Hepatocyte (in vitro differentiated cells): Measurements from ENCODE around the gene CDK18. TPM values are rescaled to one million over a fixed set of nuclear protein-coding genes. Genes with fewer than 3 reads are reported as not detected.
A peak's percentile ranks its signal among the peaks of the same experiment; 100 is the strongest.
"Not testable (repeated sequence)": the region's sequence is repeated elsewhere in the genome, so short reads cannot be mapped to it uniquely, and the experiment has no call there.

Experiments
- DNase-seq: peaks from one replicate; pipeline ENCODE4 v3.0.0-alpha.2; 2016; ENCODE audit warnings: low spot score
- H2AFZ ChIP-seq: fragments of 200-600 bp; sonication (generic); 2 replicates; pipeline ENCODE4 v1.6.0; 2016; ENCODE audit warnings: antibody characterized with exemption, mild to moderate bottlenecking
- H3K27ac ChIP-seq: fragments of 200-600 bp; sonication (generic); 2 replicates; pipeline ENCODE4 v1.5.1; 2016; ENCODE audit warnings: mild to moderate bottlenecking
- H3K27me3 ChIP-seq: fragments of 200-600 bp; sonication (generic); 2 replicates; pipeline ENCODE4 v1.6.1; 2016
- H3K36me3 ChIP-seq: fragments of 200-600 bp; sonication (generic); replicated peaks from 2 replicates; pipeline ENCODE4 v1.5.1; 2016; ENCODE audit warnings: low read depth; ENCODE audit not compliant: insufficient read depth
- H3K4me1 ChIP-seq: fragments of 200-600 bp; sonication (generic); 2 replicates; pipeline ENCODE4 v1.5.1; 2016; ENCODE audit warnings: mild to moderate bottlenecking, moderate library complexity; ENCODE audit not compliant: insufficient read depth
- H3K4me2 ChIP-seq: fragments of 200-600 bp; sonication (generic); 2 replicates; pipeline ENCODE4 v1.6.0; 2016
- H3K4me3 ChIP-seq: fragments of 200-600 bp; sonication (generic); 2 replicates; pipeline ENCODE4 v1.5.1; 2016; ENCODE audit warnings: mild to moderate bottlenecking
- H3K79me2 ChIP-seq: fragments of 200-600 bp; sonication (generic); 2 replicates; pipeline ENCODE4 v1.6.0; 2017; ENCODE audit warnings: mild to moderate bottlenecking
- H3K9me2 ChIP-seq: fragments of 200-600 bp; sonication (generic); replicated peaks from 2 replicates; pipeline ENCODE4 v1.6.0; 2017; ENCODE audit warnings: mild to moderate bottlenecking; ENCODE audit not compliant: insufficient read depth
- H3K9me3 ChIP-seq: fragments of 200-600 bp; sonication (generic); 2 replicates; pipeline ENCODE4 v1.5.1; 2016; ENCODE audit warnings: low read depth, mild to moderate bottlenecking
- H4K20me1 ChIP-seq: fragments of 200-600 bp; sonication (generic); 2 replicates; pipeline ENCODE4 v1.6.0; 2016; ENCODE audit warnings: mild to moderate bottlenecking; ENCODE audit not compliant: insufficient read depth, poor library complexity, severe bottlenecking
- CTCF ChIP-seq: fragments of 200-600 bp; sonication (generic); IDR thresholded peaks from 2 replicates; pipeline ENCODE4 v1.5.1; 2016; ENCODE audit warnings: antibody characterized with exemption, mild to moderate bottlenecking; ENCODE audit not compliant: poor library complexity
- EZH2 ChIP-seq: fragments of 200-600 bp; sonication (generic); IDR thresholded peaks from 2 replicates; pipeline ENCODE4 v1.6.1; 2016; ENCODE audit warnings: antibody characterized with exemption, mild to moderate bottlenecking, borderline replicate concordance
- EZH2phosphoT487 ChIP-seq: fragments of 200-600 bp; sonication (generic); IDR thresholded peaks from one replicate; pipeline ENCODE4 v1.6.1; 2018; ENCODE audit warnings: antibody characterized with exemption, mild to moderate bottlenecking, low read depth, moderate library complexity; ENCODE audit not compliant: unreplicated experiment, severe bottlenecking
- WGBS: methylation state at CpG from one replicate; pipeline ENCODE4 v1.1.6; 2016; ENCODE audit warnings: low lambda C conversion rate; ENCODE audit errors: missing lambda C conversion rate; 5-methylcytosine and 5-hydroxymethylcytosine counted together
- polyA plus RNA-seq: library from polyadenylated mRNA; unstranded; fragments of >200 nt; fragmentation: Nextera tagmentation; extraction: Ambion mirVana; gene quantifications from 2 replicates; pipeline ENCODE4 v1.2.1, GENCODE V29; 2016
- total RNA-seq: library from RNA; depleted of rRNA; stranded (reverse); fragments of >200 nt; gene quantifications from 2 replicates; pipeline ENCODE4 v1.2.3, GENCODE V29; 2014

Gene CDK18
- total and polyA plus RNA-seq, 2 experiments from 2014 or later = 8.0 to 16.7 TPM

GRCh38 chr1:205481629-205482151, 22.8 kb upstream of the CDK18 start:
- Histone ChIP-seq H3K9me3 (no peaks in the 10 kb centered on the region), H3K9me2 (no peaks in the 10 kb centered on the region), H3K27ac (no peak overlapping the region), H2AFZ (no peak overlapping the region), H3K4me3 (no peak overlapping the region), H3K27me3 (peaks cover 41% of the 10 kb centered on the region), H4K20me1 (no peaks in the 10 kb centered on the region), H3K36me3 (no peaks in the 10 kb centered on the region), H3K4me1 (no peaks in the 10 kb centered on the region), H3K4me2 (no peak overlapping the region), H3K79me2 (no peaks in the 10 kb centered on the region)
- WGBS = 68% methylated on average over 15 of the region's 15 CpGs
- TF ChIP-seq EZH2 (no peak), EZH2phosphoT487 (no peak), CTCF (no peak)
- no peak for DNase-seq

- not testable (repeated sequence) for DNase-seq, H2AFZ ChIP-seq, H3K4me2 ChIP-seq, H3K4me3 ChIP-seq, H3K79me2 ChIP-seq, H4K20me1 ChIP-seq, H3K9me3 ChIP-seq, H3K4me1 ChIP-seq, H3K9me2 ChIP-seq, H3K36me3 ChIP-seq, H3K27ac ChIP-seq
- WGBS = 93% methylated on average over 11 of the region's 11 CpGs
- peaks cover 41% of the 10 kb centered on the region for H3K27me3 ChIP-seq
Observed at GRCh38 chr1:205482587-205482986, 21.9 kb upstream of the CDK18 start.

- Histone ChIP-seq H4K20me1 (no peaks in the 10 kb centered on the region), H3K4me3 (no peak overlapping the region), H3K4me2 (no peak overlapping the region), H3K36me3 (no peaks in the 10 kb centered on the region), H3K27me3 (peaks cover 41% of the 10 kb centered on the region), H3K9me2 (no peaks in the 10 kb centered on the region), H3K4me1 (no peaks in the 10 kb centered on the region), H2AFZ (no peak overlapping the region), H3K79me2 (no peaks in the 10 kb centered on the region), H3K27ac (no peak overlapping the region), H3K9me3 (no peaks in the 10 kb centered on the region)
- TF ChIP-seq EZH2 (no peak), EZH2phosphoT487 (no peak), CTCF (no peak)
- DNase-seq = no peak
- WGBS = 67% methylated on average over 2 of the region's 2 CpGs
Observed at GRCh38 chr1:205483372-205483771, 21.1 kb upstream of the CDK18 start.

- no peaks in the 10 kb centered on the region for H3K79me2 ChIP-seq
- H3K9me3 ChIP-seq = no peaks in the 10 kb centered on the region
- no peak overlapping the region for H3K4me3 ChIP-seq
- H3K27ac ChIP-seq = no peak overlapping the region
- H3K4me2 ChIP-seq = no peak overlapping the region
- H2AFZ ChIP-seq = no peak overlapping the region
- H4K20me1 ChIP-seq = no peaks in the 10 kb centered on the region
- 14% methylated on average over 11 of the region's 13 CpGs for WGBS
- no peaks in the 10 kb centered on the region for H3K9me2 ChIP-seq
- H3K4me1 ChIP-seq = no peaks in the 10 kb centered on the region
- DNase-seq = peak; percentile 90
- TF ChIP-seq CTCF = peak; percentile 92
- no peak for TF ChIP-seq EZH2phosphoT487
- TF ChIP-seq EZH2 = no peak
- H3K27me3 ChIP-seq = peaks cover 33% of the 10 kb centered on the region
- no peaks in the 10 kb centered on the region for H3K36me3 ChIP-seq
Observed at GRCh38 chr1:205484985-205485967, 19.2 kb upstream of the CDK18 start.
